Hypothalamus (tissue), 51 donors: Measurements from ENCODE around the gene CHD6.

Source experiments
- DNase-seq, 51 donors: peaks; one replicate each; lab custom pipeline; 2025; lab: John Stamatoyannopoulos, UW

Gene CHD6

DNA sequence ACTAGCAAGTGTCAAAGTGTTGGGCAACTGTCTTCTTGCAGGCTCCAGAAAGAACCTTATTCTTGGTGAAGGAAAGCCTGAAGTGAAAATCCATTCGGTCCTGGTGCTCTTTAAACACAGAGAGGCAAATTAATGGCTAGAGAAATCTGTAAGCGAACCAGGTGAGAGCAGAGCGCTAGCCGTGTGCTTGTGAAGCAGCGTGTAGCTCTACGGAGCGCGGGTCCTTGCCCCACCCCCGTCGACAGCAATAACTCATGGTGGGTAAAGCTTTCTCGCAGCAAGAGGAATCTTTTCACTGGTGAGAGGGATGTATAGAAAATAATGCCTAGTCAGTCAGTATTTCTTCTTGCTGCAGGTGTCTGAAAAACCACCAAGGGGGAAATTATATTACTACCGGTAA, 214.6 kb downstream of the CHD6 start:
- no peak for DNase-seq

- DNase-seq: no peak
Measured at GRCh38 chr20:41398408-41398807, 219.8 kb downstream of the CHD6 start.

DNA sequence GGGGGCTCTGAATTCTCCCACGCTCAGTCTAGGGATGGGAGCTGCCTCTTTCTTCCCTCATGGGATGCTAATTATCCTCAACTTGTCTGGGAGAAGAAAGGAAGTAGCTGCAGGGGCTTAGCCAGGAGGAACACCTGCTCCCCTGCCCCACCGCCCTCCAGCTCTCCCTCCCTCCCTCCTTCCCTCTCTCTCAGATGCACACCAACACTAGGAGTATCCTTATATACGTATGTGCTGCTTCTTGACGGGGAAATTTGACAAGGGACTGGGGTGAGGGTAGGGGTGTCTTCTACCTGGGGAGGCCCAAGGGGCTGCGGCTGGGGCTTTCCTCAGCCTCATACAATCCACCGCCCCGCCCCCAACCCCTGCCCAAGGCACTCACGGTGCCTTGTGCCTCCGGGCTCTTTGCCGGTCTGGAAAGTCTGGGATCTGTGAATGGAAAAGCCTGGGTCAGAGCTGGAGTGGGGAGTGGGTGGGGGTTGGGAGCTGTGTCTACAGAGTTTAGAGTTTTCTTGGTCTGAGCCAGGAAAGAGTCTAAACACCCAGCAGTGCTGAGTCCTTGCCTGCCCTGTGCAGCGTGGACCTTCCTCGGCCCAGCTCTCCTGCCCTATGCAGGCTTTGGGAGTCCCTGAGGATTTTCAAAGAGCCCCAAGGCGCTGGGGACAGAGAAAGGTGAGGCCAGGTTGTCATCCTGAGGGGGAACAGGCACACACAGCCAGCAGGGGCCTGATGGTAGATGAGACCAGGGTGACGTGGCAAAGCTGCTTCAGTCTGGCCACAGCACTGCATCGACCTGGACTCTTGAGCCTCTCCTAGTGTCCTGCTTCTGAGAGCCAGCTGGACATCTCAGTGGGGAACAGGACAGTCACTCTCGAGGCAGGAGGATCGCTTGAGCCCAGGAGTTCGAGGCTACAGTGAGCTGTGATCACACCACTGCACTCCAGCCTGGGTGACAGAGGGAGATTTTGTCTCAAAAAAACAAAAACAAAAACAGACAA, 222.2 kb downstream of the CHD6 start:
- DNase-seq: peak in 1 of 51 donors; percentile 21

GRCh38 chr20:41394931-41395666, 223.1 kb downstream of the CHD6 start:
- no peak for DNase-seq

GRCh38 chr20:41394081-41394480, 224.1 kb downstream of the CHD6 start:
- DNase-seq: no peak

- peak in 2 of 51 donors; percentile 35 to 62 for DNase-seq
Measured at GRCh38 chr20:41393705-41394066, 224.5 kb downstream of the CHD6 start.

- peak in 34 of 51 donors; percentile 19 to 78 (median 46) for DNase-seq
Measured at GRCh38 chr20:41392871-41393704, 225.1 kb downstream of the CHD6 start.

DNA sequence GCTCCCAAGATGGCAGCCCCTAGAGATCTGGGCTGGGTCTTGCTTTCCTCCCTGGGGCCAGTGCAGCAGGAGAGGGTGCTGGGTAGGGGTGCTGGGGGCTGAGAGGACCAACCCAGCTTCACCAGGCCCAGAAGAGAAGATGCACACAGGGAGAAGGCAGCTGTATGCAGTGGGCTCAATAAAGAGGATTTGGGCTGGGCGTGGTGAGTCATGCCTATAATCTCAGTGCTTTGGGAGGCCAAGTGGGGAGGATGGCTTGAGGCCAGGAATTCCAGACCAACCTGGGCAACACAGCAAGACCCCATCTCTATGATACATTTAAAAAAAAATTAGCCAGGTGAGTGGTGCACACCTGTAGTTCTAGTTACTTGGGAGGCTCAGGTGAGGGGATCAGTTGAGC, 225.9 kb downstream of the CHD6 start:
- no peak for DNase-seq

GRCh38 chr20:41391587-41392001, 226.6 kb downstream of the CHD6 start:
- DNase-seq: no peak

DNA sequence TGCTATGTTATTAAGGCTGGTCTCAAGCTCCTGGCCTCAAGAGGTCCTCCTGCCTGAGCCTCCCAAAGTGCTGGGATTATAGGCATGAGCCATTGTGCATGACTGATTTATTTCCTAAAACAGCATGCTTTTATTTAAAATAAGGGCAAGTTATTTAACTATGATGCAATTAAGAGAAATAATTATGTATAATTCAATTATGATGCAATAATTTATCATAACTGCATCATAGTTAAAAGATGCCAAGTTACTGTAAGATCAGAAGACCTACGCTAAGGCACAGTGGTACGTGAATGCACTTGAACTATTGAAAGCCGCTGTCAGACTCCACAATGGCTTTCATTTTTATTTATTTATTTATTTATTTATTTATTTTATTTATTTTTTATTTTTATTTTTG, 227.3 kb downstream of the CHD6 start:
- DNase-seq: no peak

DNA sequence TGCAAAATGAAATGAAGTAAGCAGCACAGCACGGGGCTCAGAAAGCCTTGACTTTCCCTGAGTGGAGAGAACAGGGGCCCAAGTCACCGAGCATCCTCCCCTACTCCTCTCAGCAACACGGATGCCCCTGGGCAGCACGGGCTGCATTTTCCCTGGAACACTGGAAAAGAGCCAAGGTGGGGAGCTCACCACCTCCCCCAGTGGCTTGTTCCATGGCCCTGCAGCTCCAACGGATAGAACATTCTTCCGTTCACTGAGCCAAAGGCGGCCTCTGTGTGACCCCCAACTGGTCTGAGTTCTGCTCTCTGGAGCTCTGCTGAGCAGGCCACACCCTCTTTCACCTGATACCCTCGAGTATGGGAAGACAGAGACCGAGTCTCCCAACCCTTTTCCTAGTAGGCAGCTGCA, 230.7 kb downstream of the CHD6 start:
- DNase-seq: no peak

- no peak for DNase-seq
Measured at GRCh38 chr20:41386502-41387427, 231.4 kb downstream of the CHD6 start.

DNA sequence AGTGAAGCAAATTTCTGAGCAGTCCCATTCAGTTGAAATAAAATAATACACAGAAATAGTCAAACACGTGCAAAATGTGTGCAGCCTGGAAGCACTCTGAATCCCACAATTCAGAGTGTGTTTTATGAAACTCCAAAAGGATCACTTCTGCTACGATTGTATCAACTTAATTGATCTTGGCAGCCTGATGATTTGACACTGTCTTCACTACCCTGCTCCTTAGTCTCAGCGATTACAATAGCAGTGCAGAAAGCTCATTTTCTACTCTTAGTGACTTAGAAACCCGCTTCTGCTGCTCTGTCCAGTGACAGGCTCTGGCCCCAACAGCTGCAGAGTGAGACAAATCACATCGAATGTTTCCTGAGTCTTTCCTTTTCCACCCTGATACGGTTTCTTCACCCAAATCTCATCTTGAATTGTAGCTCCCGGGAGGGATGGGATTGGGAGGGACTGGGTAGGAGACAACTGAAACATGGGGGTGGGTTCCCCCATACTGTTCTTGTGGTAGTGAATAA, 235.3 kb downstream of the CHD6 start:
- no peak for DNase-seq

- peak in 4 of 51 donors; percentile 24 to 52 (median 32) for DNase-seq
Measured at GRCh38 chr20:41380551-41381193, 237.5 kb downstream of the CHD6 start.

GRCh38 chr20:41379551-41379950, 238.6 kb downstream of the CHD6 start:
- DNase-seq: no peak

- DNase-seq: no peak
Measured at GRCh38 chr20:41377275-41377674, 240.9 kb downstream of the CHD6 start.

GRCh38 chr20:41376349-41376748, 241.8 kb downstream of the CHD6 start:
- DNase-seq: no peak

GRCh38 chr20:41375846-41376245, 242.3 kb downstream of the CHD6 start:
- DNase-seq: no peak
